Endothelial cell of umbilical vein (primary cell): ENCODE measurements around the gene COG5. TPM values are rescaled to one million over a fixed set of nuclear protein-coding genes. Genes with fewer than 3 reads are reported as not detected.

Experiments used
- BruUV-seq: library from RNA; stranded (reverse); fragments of 400-500 nt; replicated peaks from 2 replicates; lab custom pipeline; 2021; lab: Mats Ljungman, UMichigan
- CTCF ChIA-PET: fragments of 300-600, 350-600 bp; sonication (Branson Sonifier 250); formaldehyde crosslinking; loops from one replicate; lab custom pipeline; 2021; ENCODE audit warnings: antibody characterized with exemption, inconsistent platforms; lab: Charles Lee
- POLR2A ChIA-PET: fragments of 300-600, 350-600 bp; sonication (Branson Sonifier 250); formaldehyde crosslinking; loops from one replicate; lab custom pipeline; 2021; ENCODE audit warnings: antibody characterized with exemption, inconsistent platforms; lab: Charles Lee
- DNase-seq: peaks from one replicate; pipeline ENCODE4 v3.0.0-alpha.2; 2011; ENCODE audit warnings: low read depth, low spot score
- FAIRE-seq: peaks from 2 replicates; lab custom pipeline; 2011; peaks lifted over from hg19 to GRCh38; lab: Jason Lieb, UNC
- H2AFZ ChIP-seq: 2 replicates; pipeline ENCODE4 v1.6.0; 2012; ENCODE audit warnings: low read depth, low read length, control low read depth, inconsistent platforms
- H3K27ac ChIP-seq: 2 replicates; pipeline ENCODE4 v1.5.1; 2011; ENCODE audit warnings: low read depth, mild to moderate bottlenecking, control low read depth, low read length, moderate library complexity; ENCODE audit not compliant: insufficient read depth
- H3K27me3 ChIP-seq, 2 experiments: 2 replicates each; pipeline versions ENCODE4 v1.6.0 to v1.6.1; 2011; ENCODE audit warnings: low read length in 2 of 2, mixed read lengths in 1 of 2; ENCODE audit not compliant: control insufficient read depth in 2 of 2, insufficient read depth in 2 of 2
- H3K36me3 ChIP-seq, 2 experiments: 2 replicates in 1 of 2; 3 replicates in 1 of 2; pipeline ENCODE4 v1.5.1; 2011; ENCODE audit warnings: low read length in 2 of 2, mild to moderate bottlenecking in 1 of 2, moderate library complexity in 1 of 2; ENCODE audit not compliant: control insufficient read depth in 2 of 2, insufficient read depth in 2 of 2; ENCODE audit errors: extremely low read depth in 1 of 2
- H3K4me1 ChIP-seq: 3 replicates; pipeline ENCODE4 v1.5.1; 2011; ENCODE audit warnings: mild to moderate bottlenecking, low read length; ENCODE audit not compliant: control insufficient read depth, insufficient read depth; ENCODE audit errors: extremely low read depth
- H3K4me2 ChIP-seq: 2 replicates; pipeline ENCODE4 v1.6.1; 2011; ENCODE audit warnings: low read length, control low read depth, mixed read lengths; ENCODE audit not compliant: insufficient read depth
- H3K4me3 ChIP-seq, 3 experiments: fragments of 200-600 bp in 1 of 3; sonication (generic), shearing (Covaris generic) in 1 of 3; replicated peaks in 1 of 3; 2 replicates each; pipeline ENCODE4 v1.5.1; 2011 to 2016; ENCODE audit warnings: control low read depth in 3 of 3, low read length in 3 of 3, mild to moderate bottlenecking in 2 of 3, inconsistent platforms in 1 of 3, low read depth in 1 of 3, moderate library complexity in 1 of 3; ENCODE audit not compliant: insufficient read depth in 1 of 3
- H3K79me2 ChIP-seq: 2 replicates; pipeline ENCODE4 v1.6.0; 2012; ENCODE audit warnings: low read length, inconsistent platforms; ENCODE audit not compliant: control insufficient read depth, insufficient read depth
- H3K9ac ChIP-seq: replicated peaks from 2 replicates; pipeline ENCODE3; 2011; ENCODE audit warnings: low read length, control low read depth; ENCODE audit not compliant: insufficient read depth; ENCODE audit errors: extremely low read depth
- H3K9me1 ChIP-seq: replicated peaks from 3 replicates; pipeline ENCODE4 v1.6.0; 2011; ENCODE audit warnings: mild to moderate bottlenecking, low read length; ENCODE audit not compliant: control insufficient read depth, insufficient read depth; ENCODE audit errors: extremely low read depth
- H3K9me3 ChIP-seq: replicated peaks from 2 replicates; pipeline ENCODE4 v1.5.1; 2012; ENCODE audit warnings: low read length, inconsistent platforms; ENCODE audit not compliant: control insufficient read depth, insufficient read depth
- H4K20me1 ChIP-seq: replicated peaks from 2 replicates; pipeline ENCODE3; 2011; ENCODE audit warnings: mild to moderate bottlenecking, low read length; ENCODE audit not compliant: control insufficient read depth, insufficient read depth; ENCODE audit errors: extremely low read depth
- EZH2 ChIP-seq: IDR thresholded peaks from 2 replicates; pipeline ENCODE4 v1.6.1; 2012; ENCODE audit warnings: borderline replicate concordance, low read depth, mild to moderate bottlenecking, moderate library complexity, low read length, inconsistent platforms; ENCODE audit not compliant: severe bottlenecking
- FOS ChIP-seq: IDR thresholded peaks from 2 replicates; pipeline ENCODE4 v1.6.1; 2011; ENCODE audit warnings: mild to moderate bottlenecking, low read length, moderate library complexity, borderline replicate concordance; ENCODE audit not compliant: insufficient read depth
- GATA2 ChIP-seq: IDR thresholded peaks from 2 replicates; pipeline ENCODE4 v1.7.0; 2011; ENCODE audit warnings: low read depth, mild to moderate bottlenecking, moderate library complexity, mixed read lengths, low read length; ENCODE audit not compliant: insufficient read length, insufficient read depth
- JUN ChIP-seq: IDR thresholded peaks from 2 replicates; pipeline ENCODE4 v1.6.1; 2011; ENCODE audit warnings: borderline replicate concordance, low read depth; ENCODE audit not compliant: insufficient read length, insufficient read depth
- MAX ChIP-seq: IDR thresholded peaks from 2 replicates; pipeline ENCODE4 v1.6.1; 2011; ENCODE audit not compliant: insufficient read depth, insufficient read length
- MYC ChIP-seq: IDR thresholded peaks from one replicate; pipeline ENCODE4 v1.6.1; 2011; ENCODE audit warnings: mild to moderate bottlenecking, low read depth, low read length
- POLR2A ChIP-seq: IDR thresholded peaks from 2 replicates; pipeline ENCODE4 v1.6.1; 2012; ENCODE audit warnings: low read depth, mild to moderate bottlenecking, control low read depth, low read length
- POLR2AphosphoS5 ChIP-seq: IDR thresholded peaks from 2 replicates; pipeline ENCODE4 v1.6.1; 2012; ENCODE audit warnings: low read depth, mild to moderate bottlenecking, control low read depth, low read length, moderate library complexity; ENCODE audit not compliant: insufficient read depth
- dilution Hi-C: fragments of 300-500 bp; cut with MboI; formaldehyde crosslinking; loops from one replicate; pipeline ENCODE4 v1.15.0; 2019; ENCODE audit warnings: low sequenced_read_pairs; ENCODE audit not compliant: extremely low pct_ligation_motif_present
- intact Hi-C: fragments of 100-400 bp; cut with micrococcal nuclease; formaldehyde crosslinking; loops from one replicate; pipeline ENCODE4 v1.10.0; 2022
- polyA plus RNA-seq, 4 experiments: library from polyadenylated mRNA; depleted of rRNA in 3 of 4; stranded (reverse) in 3 of 4; unstranded in 1 of 4; fragments of >200 nt; gene quantifications; 2 replicates each; pipeline versions ENCODE4 v1.2.1 to v1.2.3, GENCODE V29; 2011 to 2012; ENCODE audit warnings: missing spikeins in 1 of 4
- total RNA-seq: library from RNA; stranded (reverse); gene quantifications from 2 replicates; pipeline ENCODE4 v1.2.3, GENCODE V29; 2021
- TF ChIP-seq, protein P1 (sequence below), 2 donors: IDR thresholded peaks; 1 replicate in 1 of 2; 2 replicates in 1 of 2; pipeline ENCODE4 v1.5.1; 2011; ENCODE audit warnings: low read length in 2 of 2, mild to moderate bottlenecking in 2 of 2, moderate library complexity in 2 of 2, control low read depth in 1 of 2, inconsistent platforms in 1 of 2, low read depth in 1 of 2; ENCODE audit not compliant: insufficient read depth in 1 of 2; ENCODE audit errors: extremely low read depth in 1 of 2

COG5 gene
- total and polyA plus RNA-seq, 2 donors (not counting 3 experiments of a cell fraction or from before 2014, with no cell fraction given): 18.8 to 45.3 TPM

- H3K9ac ChIP-seq: no peak overlapping the region
- POLR2A ChIA-PET: interaction anchor here (0.7 kb wide), 1 partner anchor 1386 kb away, joined by 3 read pairs; no protein-coding TSS in a partner anchor
Measured at GRCh38 chr7:107442678-107443077, 121.0 kb downstream of the COG5 start.

DNA sequence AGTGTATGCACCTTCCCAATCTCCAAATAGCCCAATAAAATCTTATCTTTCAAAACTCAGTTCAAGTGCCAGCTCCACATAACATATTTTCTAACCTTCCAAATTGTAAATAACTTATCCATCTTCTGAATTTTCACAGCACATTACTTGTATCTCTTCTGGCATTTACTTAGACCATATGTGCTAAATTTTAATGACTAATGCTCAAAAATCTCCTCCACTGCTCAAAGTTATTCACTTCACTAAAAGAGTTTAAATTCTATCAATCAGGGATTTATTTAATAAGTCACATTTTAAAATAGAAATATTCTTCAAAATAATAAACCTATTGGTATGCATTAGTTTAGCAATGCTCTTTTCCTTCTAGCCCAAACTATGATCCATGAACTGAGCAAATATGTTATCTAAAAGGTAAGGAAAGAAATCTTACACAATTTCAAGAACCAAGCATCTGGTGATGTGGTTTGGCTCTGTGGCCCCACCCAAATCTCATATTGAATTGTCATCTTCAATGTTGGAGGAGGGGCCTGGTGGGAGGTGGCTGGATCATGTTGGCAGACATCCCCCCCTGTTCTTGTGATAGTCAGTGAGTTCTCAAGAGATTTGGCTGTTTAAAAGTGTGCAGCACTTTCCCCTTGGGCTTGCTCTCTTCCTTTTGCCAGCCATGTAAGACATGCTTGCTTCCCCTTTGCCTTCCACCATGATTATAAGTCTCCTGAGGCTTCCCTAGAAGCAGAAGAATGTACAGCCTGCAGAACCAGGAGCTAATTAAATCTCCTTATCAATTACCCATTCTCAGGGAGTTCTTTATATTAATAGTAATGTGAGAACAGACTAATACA lies 121.9 kb downstream of the COG5 start:
- Histone ChIP-seq H3K27ac (no peak overlapping the region), H3K36me3 (no peaks in the 10 kb centered on the region), H4K20me1 (no peaks in the 10 kb centered on the region), H3K27me3 (no peaks in the 10 kb centered on the region), H3K9ac (no peak overlapping the region), H3K4me2 (no peak overlapping the region), H3K79me2 (no peaks in the 10 kb centered on the region), H3K4me1 (no peaks in the 10 kb centered on the region), H3K9me3 (no peaks in the 10 kb centered on the region), H3K4me3 (no peak overlapping the region), H2AFZ (no peak overlapping the region), H3K9me1 (no peaks in the 10 kb centered on the region)
- no TSS peak for BruUV-seq
- intact Hi-C loops (no loop called here), dilution Hi-C loops (no loop called here)
- ChIA-PET POLR2A (interaction anchor here (0.7 kb wide), 1 partner anchor 689 kb away, joined by 3 read pairs; no protein-coding TSS in a partner anchor), CTCF (no interaction called here)
- no peak for TF ChIP-seq POLR2A
- TF ChIP-seq MAX: no peak
- no peak for TF ChIP-seq GATA2
- no peak for TF ChIP-seq MYC
- TF ChIP-seq, protein P1, sequence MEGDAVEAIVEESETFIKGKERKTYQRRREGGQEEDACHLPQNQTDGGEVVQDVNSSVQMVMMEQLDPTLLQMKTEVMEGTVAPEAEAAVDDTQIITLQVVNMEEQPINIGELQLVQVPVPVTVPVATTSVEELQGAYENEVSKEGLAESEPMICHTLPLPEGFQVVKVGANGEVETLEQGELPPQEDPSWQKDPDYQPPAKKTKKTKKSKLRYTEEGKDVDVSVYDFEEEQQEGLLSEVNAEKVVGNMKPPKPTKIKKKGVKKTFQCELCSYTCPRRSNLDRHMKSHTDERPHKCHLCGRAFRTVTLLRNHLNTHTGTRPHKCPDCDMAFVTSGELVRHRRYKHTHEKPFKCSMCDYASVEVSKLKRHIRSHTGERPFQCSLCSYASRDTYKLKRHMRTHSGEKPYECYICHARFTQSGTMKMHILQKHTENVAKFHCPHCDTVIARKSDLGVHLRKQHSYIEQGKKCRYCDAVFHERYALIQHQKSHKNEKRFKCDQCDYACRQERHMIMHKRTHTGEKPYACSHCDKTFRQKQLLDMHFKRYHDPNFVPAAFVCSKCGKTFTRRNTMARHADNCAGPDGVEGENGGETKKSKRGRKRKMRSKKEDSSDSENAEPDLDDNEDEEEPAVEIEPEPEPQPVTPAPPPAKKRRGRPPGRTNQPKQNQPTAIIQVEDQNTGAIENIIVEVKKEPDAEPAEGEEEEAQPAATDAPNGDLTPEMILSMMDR (IDR thresholded peaks at IDR 0.05; ENCODE audit: extremely low read depth in 1 of 2, insufficient read depth in 1 of 2, low read depth in 1 of 2, low read length in 2 of 2): no peak
- no peak for TF ChIP-seq POLR2AphosphoS5
- TF ChIP-seq JUN: no peak
- no peak for TF ChIP-seq FOS
- TF ChIP-seq EZH2: no peak
- FAIRE-seq (no peak), DNase-seq (no peak)

More at GRCh38 chr7:107442678-107443077, 121.0 kb downstream of the COG5 start:
- no peaks in the 10 kb centered on the region for H3K9me1 ChIP-seq
- intact Hi-C loops: no loop called here
- H3K4me2 ChIP-seq: no peak overlapping the region
- H4K20me1 ChIP-seq: no peaks in the 10 kb centered on the region
- H3K4me1 ChIP-seq: no peaks in the 10 kb centered on the region
- no peak for DNase-seq
- H3K79me2 ChIP-seq: no peaks in the 10 kb centered on the region
- H3K27ac ChIP-seq: no peak overlapping the region
- TF ChIP-seq JUN: no peak
- no peaks in the 10 kb centered on the region for H3K27me3 ChIP-seq
- dilution Hi-C loops: no loop called here
- FAIRE-seq: no peak
- no peak overlapping the region for H2AFZ ChIP-seq
- no peak overlapping the region for H3K4me3 ChIP-seq
- CTCF ChIA-PET: no interaction called here
- no peaks in the 10 kb centered on the region for H3K9me3 ChIP-seq
- no TSS peak for BruUV-seq
- no peaks in the 10 kb centered on the region for H3K36me3 ChIP-seq
